ENCODE results near the gene ENTREP3. TPM values are rescaled to one million over a fixed set of nuclear protein-coding genes. Genes with fewer than 3 reads are reported as not detected.
"Not testable (repeated sequence)": the region's sequence is repeated elsewhere in the genome, so short reads cannot be mapped to it uniquely, and the experiment has no call there.

The ENTREP3 gene
- total RNA-seq, 1 donor from 2014 or later: 51.9 TPM

DNA sequence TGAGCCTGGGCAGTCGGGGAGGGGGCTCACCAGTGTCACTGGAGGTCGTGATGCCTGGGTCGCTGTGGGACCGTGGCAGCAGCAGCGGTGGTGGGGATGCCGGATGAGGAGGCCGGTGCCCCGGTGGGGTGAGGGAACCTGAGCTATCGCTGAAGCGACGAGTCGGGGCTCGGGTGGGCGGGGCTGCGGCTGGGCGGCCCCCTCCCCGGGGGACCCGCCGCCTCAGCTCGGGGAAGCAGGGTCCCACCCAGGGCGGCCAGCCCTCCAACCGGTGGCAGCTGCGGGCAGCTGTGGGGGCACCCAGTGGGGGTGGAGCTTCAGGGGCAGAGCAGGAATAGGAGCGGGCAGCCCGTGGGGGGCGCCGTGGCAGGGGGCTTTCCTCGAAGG lies 5.0 kb downstream of the ENTREP3 start:
- H3K4me1 Mint-ChIP-seq: peaks cover 26% of the 10 kb centered on the region
- DNase-seq (ENCODE audit: low spot score in 2 of 2, unreplicated experiment in 2 of 2): no peak
- TF ChIP-seq CTCF (IDR thresholded peaks at IDR 0.05; ENCODE audit: unreplicated experiment): no peak
- no peak overlapping the region for H3K27ac Mint-ChIP-seq
- H3K9me3 Mint-ChIP-seq: no peaks in the 10 kb centered on the region
- no peaks in the 10 kb centered on the region for H3K27me3 Mint-ChIP-seq (ENCODE audit: low read depth)
- H3K36me3 Mint-ChIP-seq: peaks cover 6% of the 10 kb centered on the region
- H3K4me3 Mint-ChIP-seq: peak overlapping the region; percentile 39

DNA sequence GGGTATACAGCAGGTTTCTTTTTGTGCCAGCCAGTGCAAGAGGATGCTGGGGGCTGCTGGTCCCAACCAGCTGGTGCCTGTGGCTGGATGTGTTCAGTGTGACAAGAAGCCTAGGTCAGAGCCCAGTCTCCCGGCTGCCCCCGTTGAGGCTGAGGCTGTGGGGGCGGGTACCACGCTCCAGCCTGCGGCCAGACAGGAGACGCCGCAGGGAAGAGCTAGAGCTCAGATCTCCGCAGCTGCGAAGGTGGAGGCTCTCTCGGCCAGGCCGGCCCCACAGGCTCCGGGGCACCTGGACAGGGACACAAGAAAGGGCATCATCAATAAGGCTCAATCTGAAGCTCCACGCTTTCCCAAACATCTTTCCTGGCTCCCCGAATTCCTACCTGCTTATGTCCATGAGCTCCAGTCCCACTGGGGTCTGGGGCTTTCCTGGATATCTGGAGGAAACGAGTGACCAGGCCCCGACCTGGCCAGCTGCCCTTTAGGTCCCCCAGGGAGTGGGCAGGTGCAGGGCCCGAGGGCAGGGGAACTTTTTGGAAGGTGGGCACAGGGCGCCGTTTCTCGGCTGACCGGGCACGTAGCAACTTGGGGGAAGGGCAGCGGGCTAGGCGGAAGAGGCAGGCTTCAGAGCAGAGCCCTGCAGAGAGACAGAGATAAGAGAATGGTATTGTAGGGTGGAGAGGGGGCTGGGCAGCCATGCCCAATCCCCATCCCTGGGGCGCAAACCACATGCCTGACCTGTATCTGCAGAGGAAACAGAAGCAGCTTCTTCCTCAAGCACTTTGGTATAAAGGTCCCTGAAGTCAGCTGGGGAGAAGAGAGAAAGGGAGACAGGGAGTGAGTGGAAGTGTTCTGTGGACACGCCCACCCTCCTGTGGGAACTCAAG lies 7.4 kb downstream of the ENTREP3 start:
- Mint-ChIP-seq H3K27me3 (ENCODE audit: low read depth) (peaks cover 3% of the 10 kb centered on the region), H3K4me3 (no peak overlapping the region), H3K36me3 (peaks cover 6% of the 10 kb centered on the region), H3K9me3 (no peaks in the 10 kb centered on the region), H3K4me1 (peaks cover 26% of the 10 kb centered on the region), H3K27ac (no peak overlapping the region)
- no peak for TF ChIP-seq CTCF (IDR thresholded peaks at IDR 0.05; ENCODE audit: unreplicated experiment)
- no peak for DNase-seq (ENCODE audit: low spot score in 2 of 2, unreplicated experiment in 2 of 2)

GRCh38 chr1:155246796-155247195 lies 8.5 kb downstream of the ENTREP3 start:
- H3K27ac Mint-ChIP-seq; H3K4me3 Mint-ChIP-seq; H3K36me3 Mint-ChIP-seq; DNase-seq (ENCODE audit: low spot score in 2 of 2, unreplicated experiment in 2 of 2); H3K27me3 Mint-ChIP-seq (ENCODE audit: low read depth); H3K9me3 Mint-ChIP-seq: not testable (repeated sequence)
- peaks cover 25% of the 10 kb centered on the region for H3K4me1 Mint-ChIP-seq

DNA sequence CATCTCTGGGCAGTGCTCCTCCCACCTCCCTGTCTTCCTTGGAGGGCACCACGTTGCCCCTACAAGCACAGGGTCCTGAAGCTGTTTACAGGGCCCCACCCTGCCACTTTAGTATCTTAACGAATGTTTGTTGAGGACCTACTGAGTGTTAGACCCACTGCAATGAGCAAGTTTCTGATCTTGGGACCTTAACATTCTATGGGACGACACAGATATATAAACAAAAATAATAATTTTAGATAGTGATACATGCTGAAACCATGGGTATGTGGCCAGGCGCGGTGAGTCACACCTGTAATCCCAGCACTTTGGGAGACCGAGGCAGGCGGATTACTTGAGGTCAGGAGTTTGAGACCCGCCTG lies 10.1 kb downstream of the ENTREP3 start:
- Mint-ChIP-seq H3K4me3 (peak overlapping the region; percentile 69), H3K27me3 (ENCODE audit: low read depth) (peaks cover 3% of the 10 kb centered on the region), H3K36me3 (peaks cover 6% of the 10 kb centered on the region), H3K9me3 (no peaks in the 10 kb centered on the region), H3K27ac (peak overlapping the region; percentile 98), H3K4me1 (peaks cover 33% of the 10 kb centered on the region)
- TF ChIP-seq CTCF (IDR thresholded peaks at IDR 0.05; ENCODE audit: unreplicated experiment): no peak
- DNase-seq (ENCODE audit: low spot score in 2 of 2, unreplicated experiment in 2 of 2): no peak

DNA sequence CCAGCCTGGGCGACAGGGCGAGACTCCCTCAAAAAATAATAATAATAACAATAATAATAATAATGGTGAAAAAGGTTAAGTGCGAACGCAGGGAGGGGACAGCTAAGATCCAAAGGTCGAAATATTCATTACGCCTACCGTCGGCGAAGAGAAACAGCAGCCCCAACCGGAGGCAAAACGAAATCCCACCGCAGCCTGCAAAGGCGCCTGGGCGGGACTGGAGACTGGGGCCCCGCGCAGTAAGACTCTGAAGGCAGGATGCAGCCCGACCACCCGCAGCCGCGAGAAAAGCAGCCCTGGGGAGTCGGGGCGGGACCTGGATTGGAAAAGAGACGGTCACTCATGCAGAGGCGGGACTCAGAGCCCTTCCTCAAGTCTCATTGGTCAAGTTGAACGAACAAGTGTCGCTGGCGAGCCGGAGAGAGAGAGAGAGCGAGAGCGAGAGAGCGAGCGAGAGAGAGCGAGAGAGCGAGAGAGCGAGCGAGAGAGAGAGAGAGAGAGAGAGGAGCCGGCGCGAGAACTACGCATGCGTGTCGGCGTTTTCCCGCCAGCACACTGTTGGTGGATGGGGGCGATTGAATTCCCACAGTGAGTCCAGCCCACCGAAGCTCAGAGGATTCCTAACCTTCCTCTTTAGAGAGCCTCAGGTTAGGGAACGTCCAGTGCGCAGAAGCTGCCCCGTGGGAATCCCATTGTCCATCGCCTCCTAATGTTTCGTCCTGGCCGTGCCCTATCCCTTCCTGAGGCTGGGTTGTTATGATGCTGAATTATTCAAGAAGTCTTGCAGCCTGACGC lies 10.7 kb downstream of the ENTREP3 start:
- peaks cover 33% of the 10 kb centered on the region for H3K4me1 Mint-ChIP-seq
- no peak for TF ChIP-seq CTCF (IDR thresholded peaks at IDR 0.05; ENCODE audit: unreplicated experiment)
- H3K36me3 Mint-ChIP-seq: peaks cover 6% of the 10 kb centered on the region
- H3K4me3 Mint-ChIP-seq: peak overlapping the region; percentile 69
- H3K9me3 Mint-ChIP-seq: no peaks in the 10 kb centered on the region
- DNase-seq (ENCODE audit: low spot score in 2 of 2, unreplicated experiment in 2 of 2): peak; percentile 91 to 94
- peaks cover 3% of the 10 kb centered on the region for H3K27me3 Mint-ChIP-seq (ENCODE audit: low read depth)
- peak overlapping the region; percentile 98 for H3K27ac Mint-ChIP-seq

DNA sequence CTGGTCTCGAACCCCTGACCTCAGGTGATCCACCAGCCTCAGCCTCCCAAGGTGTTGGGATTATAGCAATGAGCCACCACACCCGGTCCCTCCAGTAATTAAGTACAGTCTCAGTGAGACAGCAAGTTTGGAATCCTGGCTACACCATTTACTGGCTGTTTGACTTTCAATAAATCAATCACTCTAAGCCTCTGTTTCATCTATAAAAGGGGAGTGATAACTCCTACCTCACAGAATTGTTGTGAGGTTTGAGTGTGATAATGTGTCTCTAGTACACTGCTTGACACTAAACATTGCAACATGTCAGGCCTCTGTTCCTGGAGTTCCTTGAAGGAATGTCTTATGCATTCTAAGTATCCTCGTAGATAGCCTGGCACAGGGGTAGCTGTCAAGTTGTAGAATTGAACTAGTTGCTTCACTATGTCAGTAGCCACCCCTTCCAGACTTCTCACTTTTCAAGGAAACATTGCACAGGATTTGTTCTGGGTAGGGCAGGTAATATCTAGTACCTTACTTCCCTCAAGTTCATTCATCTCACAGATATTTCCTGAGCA lies 12.4 kb downstream of the ENTREP3 start:
- Mint-ChIP-seq H3K4me3 (peak overlapping the region; percentile 69), H3K9me3 (no peaks in the 10 kb centered on the region), H3K36me3 (peaks cover 3% of the 10 kb centered on the region), H3K27ac (peak overlapping the region; percentile 80), H3K4me1 (peaks cover 33% of the 10 kb centered on the region), H3K27me3 (ENCODE audit: low read depth) (peaks cover 3% of the 10 kb centered on the region)
- TF ChIP-seq CTCF (IDR thresholded peaks at IDR 0.05; ENCODE audit: unreplicated experiment): no peak
- no peak for DNase-seq (ENCODE audit: low spot score in 2 of 2, unreplicated experiment in 2 of 2)

Data from mesothelial cell of epicardium (in vitro differentiated cells).